ENCODE data around the gene TMCO1. TPM values are rescaled to one million over a fixed set of nuclear protein-coding genes. Genes with fewer than 3 reads are reported as not detected.
"Not testable (repeated sequence)": the region's sequence is repeated elsewhere in the genome, so short reads cannot be mapped to it uniquely, and the experiment has no call there.

The TMCO1 gene, protein sequence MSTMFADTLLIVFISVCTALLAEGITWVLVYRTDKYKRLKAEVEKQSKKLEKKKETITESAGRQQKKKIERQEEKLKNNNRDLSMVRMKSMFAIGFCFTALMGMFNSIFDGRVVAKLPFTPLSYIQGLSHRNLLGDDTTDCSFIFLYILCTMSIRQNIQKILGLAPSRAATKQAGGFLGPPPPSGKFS
- total RNA-seq = 53.4 TPM
- long read RNA-seq, full-length matches to known transcripts = 59 of 63 reads
- long read RNA-seq, partial matches to known transcripts = 3 of 63 reads
- long read RNA-seq, other reads (novel, unspliced or antisense) = 1 of 63 reads

DNA sequence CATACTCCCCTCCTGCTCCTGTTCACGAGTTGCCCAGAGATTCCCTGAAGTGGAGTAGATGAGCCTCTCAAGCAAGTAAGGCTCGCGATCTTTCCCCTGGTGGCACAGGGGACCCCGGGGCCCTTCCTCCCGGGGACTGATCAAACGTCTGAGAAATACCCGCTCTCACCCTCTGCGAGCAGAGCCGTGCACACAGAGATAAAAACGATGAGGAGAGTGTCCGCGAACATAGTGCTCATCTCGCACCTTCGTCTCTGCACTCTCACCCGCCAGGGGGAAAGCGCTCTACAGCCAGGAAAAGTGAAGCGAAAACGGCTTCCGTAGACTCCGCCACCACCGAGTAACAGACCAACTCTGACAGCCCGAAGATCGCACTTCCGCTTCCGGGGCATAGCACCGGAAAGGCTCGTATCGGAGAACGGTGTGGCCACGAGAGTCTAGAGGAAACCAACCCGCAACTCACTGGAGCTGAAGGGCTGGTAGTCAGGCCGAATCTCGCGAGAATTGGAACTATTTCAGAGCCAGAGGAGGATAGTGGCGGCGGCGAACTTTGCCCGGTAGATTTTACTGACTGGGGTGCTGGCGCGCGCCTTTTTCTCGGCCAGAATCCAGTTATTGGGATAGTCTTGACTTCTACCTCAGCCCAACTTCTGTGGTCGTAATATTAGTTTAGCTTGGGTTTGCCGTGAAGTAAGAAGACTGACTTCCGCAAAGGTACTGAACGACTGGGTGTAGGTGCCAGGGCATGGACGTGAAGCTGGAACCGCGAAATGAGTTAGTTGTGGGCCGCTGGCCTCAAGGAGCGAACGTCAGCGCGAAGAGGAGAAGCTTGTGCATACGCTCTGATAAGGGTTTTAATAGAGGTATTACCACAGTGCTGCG is at the start of gene TMCO1:
Gene TMCO1 (minus strand): TSS at position 356 of the 882 bp plus-strand sequence. CDS start 117 bp downstream, at position 239.
- intact Hi-C loops (cut with DNase I) = loop anchor here (1.0 to 5.0 kb wide), 5 partner anchors 59 to 144 kb away; partner anchors contain the start of genes ALDH9A1 and UCK2
- DNase-seq (ENCODE audit: low spot score) = peak; percentile 98

- intact Hi-C loops (cut with DNase I) = no loop called here
- DNase-seq (ENCODE audit: low spot score) = no peak
Observed at GRCh38 chr1:165816826-165817497, 48.3 kb upstream of the TMCO1 start.

DNA sequence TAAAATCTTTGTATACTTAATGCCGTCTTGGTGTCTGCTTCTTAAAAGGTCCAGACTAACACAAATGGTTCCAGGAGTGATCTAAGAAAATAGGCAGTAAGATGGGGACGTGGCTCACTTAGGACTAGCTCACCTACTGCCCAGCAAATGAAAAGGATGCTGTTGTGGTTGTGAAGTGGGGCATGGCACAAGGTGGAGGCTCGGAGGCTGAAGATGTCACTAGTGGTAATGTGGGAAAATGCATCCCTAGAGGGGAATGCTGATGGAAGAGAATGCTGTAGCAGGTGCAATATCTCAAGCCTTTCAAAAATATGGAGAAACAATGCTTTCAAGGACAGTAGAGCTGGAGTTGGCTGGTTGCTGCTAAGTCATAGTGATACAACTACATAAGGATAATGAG is 47.5 kb upstream of the TMCO1 start:
- DNase-seq (ENCODE audit: low spot score) = no peak
- intact Hi-C loops (cut with DNase I) = no loop called here

DNA sequence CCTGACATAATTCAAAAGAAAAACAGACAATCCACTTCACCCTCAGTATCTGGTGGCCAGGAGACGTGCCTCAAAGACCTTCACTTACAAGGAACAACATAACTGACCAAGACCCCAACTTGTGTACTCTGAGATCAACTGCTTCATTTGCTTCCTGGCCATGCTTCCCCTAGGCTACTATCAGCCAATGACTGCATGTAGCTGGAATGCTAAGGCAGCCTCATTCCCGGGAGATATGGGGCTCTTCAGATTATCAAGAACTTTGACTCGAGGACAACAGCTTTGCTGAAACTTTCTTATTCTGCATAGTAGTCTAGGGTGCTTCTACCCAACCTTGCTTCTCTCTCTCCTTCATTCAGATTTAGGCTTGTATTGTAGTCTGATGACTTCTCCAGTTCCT is 47.1 kb upstream of the TMCO1 start:
- intact Hi-C loops (cut with DNase I) = no loop called here
- no peak for DNase-seq (ENCODE audit: low spot score)

DNA sequence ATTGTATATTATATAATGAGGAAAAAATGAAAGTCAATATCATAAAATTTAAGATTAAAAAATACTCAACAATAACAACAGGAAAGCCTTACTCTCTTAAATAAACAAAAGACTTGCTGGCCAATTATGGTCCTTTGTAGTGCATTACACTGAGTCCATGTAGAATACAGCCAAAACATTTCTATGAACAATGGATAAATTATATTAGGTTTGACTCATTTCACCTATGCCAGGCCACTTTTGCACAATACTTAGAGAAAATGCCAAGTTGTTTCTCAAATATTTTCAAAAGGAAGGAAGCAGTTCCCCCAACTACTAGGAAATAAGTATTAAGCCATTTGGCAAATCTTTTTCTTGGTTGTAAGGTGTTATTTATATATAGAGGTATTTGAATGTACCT is 38.9 kb upstream of the TMCO1 start:
- intact Hi-C loops (cut with DNase I) = no loop called here
- DNase-seq (ENCODE audit: low spot score) = no peak

DNA sequence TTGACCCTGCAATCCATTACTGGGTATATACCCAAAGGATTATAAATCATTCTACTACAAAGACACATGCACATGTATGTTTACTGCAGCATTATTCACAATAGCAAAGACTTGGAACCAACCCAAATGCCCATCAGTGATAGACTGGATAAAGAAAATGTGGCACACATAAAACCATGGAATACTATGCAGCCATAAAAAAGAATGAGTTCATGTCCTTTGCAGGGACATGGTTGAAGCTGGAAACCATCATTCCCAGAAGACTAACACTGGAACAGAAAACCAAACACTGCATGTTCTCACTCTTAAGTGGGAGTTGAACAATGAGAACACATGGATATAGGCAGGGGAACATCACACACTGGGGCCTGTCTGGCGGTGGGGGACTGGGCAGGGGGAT is 35.8 kb upstream of the TMCO1 start:
- intact Hi-C loops (cut with DNase I); DNase-seq (ENCODE audit: low spot score): not testable (repeated sequence)

DNA sequence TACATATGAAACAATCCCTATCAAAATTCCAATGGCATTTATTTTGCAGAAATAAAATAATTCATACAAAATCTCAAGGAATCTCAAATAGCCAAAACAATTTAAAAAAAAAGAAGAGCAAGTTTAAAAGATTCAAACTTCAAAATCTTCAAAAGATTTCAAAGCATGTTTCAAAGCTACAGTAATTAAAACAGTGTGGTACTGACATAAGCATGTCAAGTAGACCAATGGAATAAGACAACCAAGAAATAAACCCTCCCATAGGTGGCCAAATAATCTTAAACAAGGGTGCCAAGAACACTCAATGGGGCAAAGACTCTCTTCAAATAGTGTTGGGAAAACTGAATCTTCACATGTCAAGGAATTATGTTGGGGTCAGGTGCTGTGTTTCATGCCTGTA is 30.7 kb upstream of the TMCO1 start:
- DNase-seq (ENCODE audit: low spot score) = no peak
- intact Hi-C loops (cut with DNase I) = no loop called here

DNA sequence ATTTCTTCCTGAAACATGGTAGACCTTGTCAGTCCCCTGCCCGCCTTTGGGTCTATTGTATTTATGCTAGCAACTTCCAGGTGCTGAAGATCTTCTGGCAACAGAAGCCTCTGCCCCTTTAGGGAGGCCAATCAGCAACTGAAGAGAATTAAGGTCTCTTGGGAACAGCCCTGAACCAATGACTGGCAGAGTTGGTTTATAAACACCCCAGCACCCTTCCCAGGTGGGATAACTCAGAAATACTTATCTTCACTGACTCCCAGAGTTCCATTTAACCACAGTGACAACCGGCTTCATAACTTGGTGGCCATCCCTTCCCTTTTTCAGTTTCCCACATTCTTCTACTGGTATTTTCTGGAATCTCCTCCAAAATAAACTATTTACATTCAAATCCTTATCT is 27.2 kb upstream of the TMCO1 start:
- no peak for DNase-seq (ENCODE audit: low spot score)
- intact Hi-C loops (cut with DNase I) = no loop called here

DNA sequence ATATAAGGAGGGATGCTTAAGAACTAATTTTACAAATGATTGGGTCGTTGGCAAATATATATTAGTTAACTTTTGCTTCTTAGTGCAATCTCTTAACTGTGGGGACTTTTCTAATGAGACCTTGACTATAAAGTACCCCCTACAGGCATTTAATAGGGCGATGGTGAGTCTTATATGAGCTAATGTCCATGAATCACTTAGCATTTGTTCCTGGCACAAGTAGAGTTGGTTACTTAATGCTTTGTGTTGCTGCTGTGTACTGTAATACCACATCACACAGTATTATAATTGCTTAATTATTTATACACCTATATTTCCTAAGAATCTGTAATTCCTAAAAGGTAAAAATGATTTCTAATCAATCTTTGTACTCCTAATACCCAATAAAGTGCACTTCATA is 25.3 kb upstream of the TMCO1 start:
- no peak for DNase-seq (ENCODE audit: low spot score)
- intact Hi-C loops (cut with DNase I) = no loop called here

DNA sequence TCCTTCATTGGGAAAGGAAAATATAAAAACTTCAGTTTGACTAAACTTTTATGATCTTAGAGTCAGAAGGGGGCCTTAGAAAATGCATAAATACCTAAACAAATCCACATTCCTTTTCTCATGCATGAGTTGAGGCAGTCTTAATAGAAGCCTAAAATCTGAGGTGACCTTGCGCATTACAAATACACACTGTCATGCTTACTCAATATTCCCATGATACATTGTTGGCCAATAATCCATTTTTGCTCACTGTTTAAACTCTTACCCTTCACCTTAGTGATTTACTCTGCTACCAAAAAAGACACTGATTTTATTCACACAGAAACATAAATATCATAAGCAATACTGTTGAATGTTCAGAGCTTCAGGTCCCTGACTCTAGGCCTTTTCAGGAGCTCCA is 19.1 kb upstream of the TMCO1 start:
- DNase-seq (ENCODE audit: low spot score) = no peak
- intact Hi-C loops (cut with DNase I) = no loop called here

GRCh38 chr1:165783519-165783918 is 14.9 kb upstream of the TMCO1 start:
- not testable (repeated sequence) for DNase-seq (ENCODE audit: low spot score)

GRCh38 chr1:165778197-165778596 is 9.5 kb upstream of the TMCO1 start:
- DNase-seq (ENCODE audit: low spot score); intact Hi-C loops (cut with DNase I): not testable (repeated sequence)

More at GRCh38 chr1:165783519-165783918, 14.9 kb upstream of the TMCO1 start:
- intact Hi-C loops (cut with DNase I) = not testable (repeated sequence)

GRCh38 chr1:165773324-165773965 is 4.8 kb upstream of the TMCO1 start:
- DNase-seq (ENCODE audit: low spot score) = no peak
- intact Hi-C loops (cut with DNase I) = no loop called here

DNA sequence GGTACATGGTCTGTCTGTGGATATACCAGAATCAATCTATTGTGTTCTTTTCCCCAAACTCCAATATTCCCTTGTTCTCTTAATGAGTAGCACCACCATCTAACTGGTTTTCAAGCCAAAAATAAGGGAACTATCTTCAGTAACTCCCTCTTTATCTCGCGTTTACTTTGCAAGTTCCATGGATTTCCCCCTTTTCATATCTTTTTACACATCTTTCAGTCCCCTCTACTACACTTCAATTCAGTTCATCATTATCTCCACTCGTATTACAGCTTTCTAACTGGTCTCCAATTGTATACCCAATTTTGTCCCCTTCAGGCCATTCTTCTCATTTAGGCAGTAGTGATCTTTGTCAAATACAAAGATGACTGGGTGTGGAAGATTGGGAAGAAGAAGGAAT is 4.1 kb upstream of the TMCO1 start:
- no peak for DNase-seq (ENCODE audit: low spot score)
- intact Hi-C loops (cut with DNase I) = no loop called here

DNA sequence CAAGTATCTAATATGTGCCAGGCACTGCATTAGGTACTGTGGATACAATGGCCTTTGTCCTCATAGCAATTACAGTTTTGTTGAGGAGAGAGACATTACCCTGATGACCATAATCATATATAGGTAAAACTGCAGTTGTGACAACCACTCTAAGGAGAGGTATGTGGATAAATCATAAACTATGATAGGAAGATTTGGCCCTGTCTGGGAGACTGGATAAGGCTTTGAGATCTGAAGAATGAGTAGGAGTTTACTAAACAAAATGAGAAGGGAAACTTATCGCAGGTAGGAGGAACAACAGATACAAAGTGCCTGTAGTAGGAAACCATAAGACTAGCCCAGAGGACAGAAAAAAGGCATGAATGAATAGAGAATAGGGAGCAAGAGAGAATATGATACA is 4.4 kb downstream of the TMCO1 start:
- DNase-seq (ENCODE audit: low spot score) = no peak
- intact Hi-C loops (cut with DNase I) = no loop called here

DNA sequence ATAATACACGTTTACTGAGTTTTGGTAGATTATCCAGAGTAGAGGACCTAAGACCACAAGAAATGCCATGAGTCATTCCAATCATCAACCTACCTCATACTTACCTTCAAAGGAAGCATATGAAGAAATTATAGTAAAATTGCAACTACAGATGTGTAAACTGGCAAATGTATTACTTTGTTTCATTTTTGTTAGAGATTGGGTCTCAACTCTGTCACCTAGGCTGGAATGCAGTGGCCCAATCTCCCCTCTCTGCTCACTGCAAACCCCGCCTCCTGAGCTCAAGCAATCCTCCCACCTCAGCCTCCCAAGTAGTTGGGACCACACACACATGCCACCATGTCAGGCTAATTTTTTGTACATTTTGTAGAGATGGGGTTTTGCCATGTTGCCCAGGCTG is 5.2 kb downstream of the TMCO1 start:
- intact Hi-C loops (cut with DNase I) = no loop called here
- DNase-seq (ENCODE audit: low spot score) = no peak

DNA sequence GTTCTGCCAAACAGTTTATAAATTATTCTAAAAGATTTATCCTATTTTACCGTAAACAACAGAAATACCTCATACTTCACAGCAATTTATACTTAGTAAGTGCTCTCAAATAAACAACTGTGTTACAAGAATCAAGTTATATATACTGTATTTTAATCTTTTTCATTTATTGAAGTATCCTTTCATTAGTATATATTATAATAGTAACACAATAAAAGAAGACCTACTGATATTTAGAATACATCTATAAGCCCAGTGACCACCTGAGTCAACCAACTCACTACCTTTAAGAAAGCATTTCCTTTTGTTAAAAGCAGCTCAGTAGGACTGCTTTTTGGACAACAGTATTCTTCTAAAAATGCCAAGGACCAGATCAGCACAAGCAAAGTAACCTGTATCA is 5.9 kb downstream of the TMCO1 start:
- intact Hi-C loops (cut with DNase I) = no loop called here
- DNase-seq (ENCODE audit: low spot score) = no peak

DNA sequence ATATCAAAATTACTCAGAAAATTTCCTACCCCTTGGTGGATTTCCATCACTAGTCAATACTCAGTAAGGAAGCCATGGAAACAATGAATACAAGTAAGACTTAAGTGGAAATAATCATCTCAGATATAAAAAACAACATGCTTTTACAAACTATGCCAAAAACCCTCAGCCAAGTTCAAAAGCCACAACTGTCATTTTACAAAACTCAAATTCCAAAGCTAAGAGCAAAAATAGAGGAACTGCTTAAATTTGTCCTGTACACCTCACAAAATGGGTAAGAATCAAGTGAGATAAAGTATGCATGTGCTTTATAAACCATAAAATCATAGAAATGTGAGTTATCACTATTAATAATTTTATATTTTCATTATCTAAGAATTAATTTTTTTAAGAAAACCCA is 9.6 kb downstream of the TMCO1 start:
- no peak for DNase-seq (ENCODE audit: low spot score)
- intact Hi-C loops (cut with DNase I) = no loop called here

DNA sequence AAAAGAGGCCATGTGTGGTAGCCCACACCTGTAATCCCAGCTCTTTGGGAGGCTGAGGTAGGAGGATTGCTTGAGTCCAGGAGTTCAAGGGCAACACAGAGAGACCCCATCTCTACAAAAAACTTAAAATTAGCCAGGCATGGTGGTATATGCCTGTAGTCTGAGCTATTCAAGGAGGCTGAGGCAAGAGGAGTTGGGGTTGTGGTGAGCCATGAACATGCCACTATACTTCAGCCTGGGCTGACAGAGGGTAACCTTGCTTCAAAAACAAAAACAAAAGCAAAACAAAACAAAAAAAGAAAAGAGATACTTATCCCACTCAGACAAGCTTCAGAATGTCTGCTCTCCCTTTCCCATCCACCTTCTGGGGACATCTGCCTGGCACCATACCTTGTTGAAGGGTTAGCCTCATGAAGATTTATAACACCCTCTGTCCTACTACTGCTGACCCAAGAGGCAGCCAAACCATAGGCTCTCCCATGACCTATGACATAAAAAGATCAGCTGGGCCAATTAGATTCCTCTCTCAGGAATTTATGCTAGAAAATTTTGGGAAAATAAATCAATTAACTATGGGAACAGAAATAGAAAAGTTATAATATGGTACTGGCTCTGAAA is 13.2 kb downstream of the TMCO1 start:
- intact Hi-C loops (cut with DNase I) = no loop called here
- DNase-seq (ENCODE audit: low spot score) = no peak
